SK-N-MC (cell line): Measurements from ENCODE around the gene YEATS2.

ENCODE experiments used
- EZH2 ChIP-seq: fragments of 200-600 bp; sonication (generic); IDR thresholded peaks from one replicate; pipeline ENCODE4 v1.6.1; 2017; ENCODE audit warnings: antibody characterized with exemption
- FOXP2 ChIP-seq: optimal IDR thresholded peaks from 2 replicates; pipeline ENCODE3; 2011; ENCODE audit warnings: mild to moderate bottlenecking, moderate library complexity; ENCODE audit not compliant: insufficient read depth; ENCODE audit errors: extremely low read length, control extremely low read depth
- POLR2AphosphoS5 ChIP-seq: IDR thresholded peaks from 2 replicates; pipeline ENCODE4 v1.6.1; 2012; ENCODE audit warnings: mild to moderate bottlenecking, low read depth, low read length, borderline replicate concordance

DNA sequence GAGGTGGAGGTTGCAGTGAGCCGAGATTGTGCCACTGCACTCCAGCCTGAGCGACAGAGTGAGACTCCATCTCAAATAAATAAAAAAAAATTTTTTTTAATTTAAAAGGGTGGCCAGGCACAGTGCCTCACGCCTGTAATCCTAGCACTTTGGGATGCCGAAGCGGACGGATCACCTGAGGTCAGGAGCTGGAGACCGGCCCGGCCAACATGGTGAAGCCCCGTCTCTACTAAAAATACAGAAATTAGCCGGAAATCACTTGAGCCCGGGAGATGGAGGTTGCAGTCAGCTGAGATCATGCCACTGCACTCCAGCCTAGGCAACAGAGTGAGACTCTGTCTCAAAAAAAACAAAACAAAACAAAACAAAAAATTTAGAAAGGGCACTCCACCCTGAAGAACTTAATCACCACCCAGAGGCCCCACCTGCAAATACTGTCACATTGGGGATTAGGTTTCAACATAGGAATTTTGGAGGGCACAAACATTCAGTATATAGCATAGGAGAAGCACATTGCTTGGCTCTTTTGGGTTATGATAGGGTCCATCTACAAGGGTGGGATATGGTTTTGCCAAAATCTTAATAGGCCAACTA lies 7.1 kb upstream of the YEATS2 start:
- TF ChIP-seq POLR2AphosphoS5 (no peak), EZH2 (no peak), FOXP2 (no peak)
